ENCODE measurements around the gene PCDH7.

The PCDH7 gene, protein sequence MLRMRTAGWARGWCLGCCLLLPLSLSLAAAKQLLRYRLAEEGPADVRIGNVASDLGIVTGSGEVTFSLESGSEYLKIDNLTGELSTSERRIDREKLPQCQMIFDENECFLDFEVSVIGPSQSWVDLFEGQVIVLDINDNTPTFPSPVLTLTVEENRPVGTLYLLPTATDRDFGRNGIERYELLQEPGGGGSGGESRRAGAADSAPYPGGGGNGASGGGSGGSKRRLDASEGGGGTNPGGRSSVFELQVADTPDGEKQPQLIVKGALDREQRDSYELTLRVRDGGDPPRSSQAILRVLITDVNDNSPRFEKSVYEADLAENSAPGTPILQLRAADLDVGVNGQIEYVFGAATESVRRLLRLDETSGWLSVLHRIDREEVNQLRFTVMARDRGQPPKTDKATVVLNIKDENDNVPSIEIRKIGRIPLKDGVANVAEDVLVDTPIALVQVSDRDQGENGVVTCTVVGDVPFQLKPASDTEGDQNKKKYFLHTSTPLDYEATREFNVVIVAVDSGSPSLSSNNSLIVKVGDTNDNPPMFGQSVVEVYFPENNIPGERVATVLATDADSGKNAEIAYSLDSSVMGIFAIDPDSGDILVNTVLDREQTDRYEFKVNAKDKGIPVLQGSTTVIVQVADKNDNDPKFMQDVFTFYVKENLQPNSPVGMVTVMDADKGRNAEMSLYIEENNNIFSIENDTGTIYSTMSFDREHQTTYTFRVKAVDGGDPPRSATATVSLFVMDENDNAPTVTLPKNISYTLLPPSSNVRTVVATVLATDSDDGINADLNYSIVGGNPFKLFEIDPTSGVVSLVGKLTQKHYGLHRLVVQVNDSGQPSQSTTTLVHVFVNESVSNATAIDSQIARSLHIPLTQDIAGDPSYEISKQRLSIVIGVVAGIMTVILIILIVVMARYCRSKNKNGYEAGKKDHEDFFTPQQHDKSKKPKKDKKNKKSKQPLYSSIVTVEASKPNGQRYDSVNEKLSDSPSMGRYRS (N-terminal part only)

GRCh38 chr4:30720021-30720660, at the start of gene PCDH7:
TSS of gene PCDH7 (plus strand) at chr4:30720369. CDS start at chr4:30721423, 1,054 bp downstream.
- no peak for DNase-seq (ENCODE audit: low read depth)

DNA sequence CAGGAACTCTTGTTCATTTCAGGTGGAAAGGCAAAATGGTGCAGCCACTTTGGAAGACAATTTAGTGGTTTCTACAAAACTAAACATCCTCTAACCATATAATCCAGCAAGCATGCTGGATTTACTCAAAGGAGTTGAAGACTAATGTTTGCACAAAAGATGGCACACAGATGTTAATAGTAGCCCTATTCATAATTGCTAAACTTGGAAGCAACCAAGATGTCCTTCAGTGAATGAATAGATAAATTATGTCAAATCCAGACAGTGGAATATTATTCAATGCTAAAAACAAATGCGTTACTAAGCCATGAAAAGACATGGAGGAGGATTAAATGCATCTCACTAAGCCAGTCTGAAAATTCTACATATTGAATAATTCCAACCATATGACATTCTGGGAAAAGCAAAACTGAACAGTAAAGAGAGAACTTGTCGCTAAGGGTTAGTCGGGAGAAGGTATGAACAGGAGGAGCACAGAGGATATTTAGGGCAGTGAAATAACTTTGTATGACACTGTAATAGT, 48.2 kb upstream of the PCDH7 start:
- no peak for DNase-seq (ENCODE audit: low read depth)

- no peak for DNase-seq (ENCODE audit: low read depth)
These were observed 24.0 kb upstream of the PCDH7 start for GRCh38 chr4:30696191-30696590.

- DNase-seq (ENCODE audit: low read depth): no peak
These were observed 5.6 kb upstream of the PCDH7 start for GRCh38 chr4:30714408-30715031.

DNA sequence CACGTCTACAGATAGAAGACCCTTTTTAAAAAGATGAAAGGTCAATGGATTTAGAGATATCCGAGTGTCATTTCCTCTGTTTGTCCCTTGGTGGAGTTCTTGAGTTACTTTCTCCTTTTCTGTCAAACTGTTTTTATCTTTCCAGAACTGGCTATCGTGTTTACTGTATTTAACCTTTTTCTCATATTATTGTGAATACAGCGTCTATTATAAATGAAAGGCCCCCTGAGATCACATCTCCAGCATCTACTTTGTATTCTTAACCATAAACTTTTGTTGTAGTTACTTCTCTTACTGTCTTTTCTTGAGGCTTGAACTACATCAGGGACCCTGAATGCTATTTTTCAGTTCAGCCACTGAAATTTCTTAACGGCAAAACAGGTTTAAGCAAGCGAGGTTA, 4.0 kb upstream of the PCDH7 start:
- no peak for DNase-seq (ENCODE audit: low read depth)

- DNase-seq (ENCODE audit: low read depth): no peak
These were observed 3.4 kb upstream of the PCDH7 start for GRCh38 chr4:30716681-30717207.

GRCh38 chr4:30717208-30718020, 2.8 kb upstream of the PCDH7 start:
- no peak for DNase-seq (ENCODE audit: low read depth)

- no peak for DNase-seq (ENCODE audit: low read depth)
These were observed 2.1 kb upstream of the PCDH7 start for GRCh38 chr4:30718021-30718542.

GRCh38 chr4:30718641-30719453, 1.3 kb upstream of the PCDH7 start:
- no peak for DNase-seq (ENCODE audit: low read depth)

- no peak for DNase-seq (ENCODE audit: low read depth)
These were observed 632 bp upstream of the PCDH7 start for GRCh38 chr4:30719454-30720020.

DNA sequence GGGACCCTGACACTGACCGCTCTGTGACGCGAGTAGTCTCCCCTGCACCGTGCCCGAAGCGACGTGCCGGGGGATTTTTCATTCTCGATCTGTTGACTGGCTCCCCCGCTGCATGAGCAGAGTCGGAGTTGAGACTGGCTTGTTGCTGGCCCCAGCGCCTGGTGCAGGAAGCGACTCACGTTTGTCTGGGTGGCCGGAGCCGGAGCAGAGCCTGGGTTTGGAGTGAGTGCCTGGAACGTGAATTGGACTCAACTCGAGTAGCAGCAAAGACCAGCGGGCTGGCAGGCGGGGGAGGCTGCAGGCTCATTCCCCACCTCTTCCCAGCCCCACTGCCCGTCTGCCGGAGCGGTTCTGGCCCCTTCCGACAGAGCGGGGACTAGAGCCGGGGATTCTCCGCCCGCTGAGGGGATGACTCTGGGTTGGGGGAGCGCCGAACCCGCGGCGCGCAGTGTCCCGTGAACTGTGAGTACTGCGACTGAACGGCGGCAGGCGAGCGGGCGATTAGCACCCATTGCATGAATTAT, 554 bp downstream of the PCDH7 start:
- DNase-seq (ENCODE audit: low read depth): no peak

GRCh38 chr4:30721185-30722091, 1.3 kb downstream of the PCDH7 start:
- no peak for DNase-seq (ENCODE audit: low read depth)

- DNase-seq (ENCODE audit: low read depth): no peak
These were observed 1.9 kb downstream of the PCDH7 start for GRCh38 chr4:30722092-30722358.

DNA sequence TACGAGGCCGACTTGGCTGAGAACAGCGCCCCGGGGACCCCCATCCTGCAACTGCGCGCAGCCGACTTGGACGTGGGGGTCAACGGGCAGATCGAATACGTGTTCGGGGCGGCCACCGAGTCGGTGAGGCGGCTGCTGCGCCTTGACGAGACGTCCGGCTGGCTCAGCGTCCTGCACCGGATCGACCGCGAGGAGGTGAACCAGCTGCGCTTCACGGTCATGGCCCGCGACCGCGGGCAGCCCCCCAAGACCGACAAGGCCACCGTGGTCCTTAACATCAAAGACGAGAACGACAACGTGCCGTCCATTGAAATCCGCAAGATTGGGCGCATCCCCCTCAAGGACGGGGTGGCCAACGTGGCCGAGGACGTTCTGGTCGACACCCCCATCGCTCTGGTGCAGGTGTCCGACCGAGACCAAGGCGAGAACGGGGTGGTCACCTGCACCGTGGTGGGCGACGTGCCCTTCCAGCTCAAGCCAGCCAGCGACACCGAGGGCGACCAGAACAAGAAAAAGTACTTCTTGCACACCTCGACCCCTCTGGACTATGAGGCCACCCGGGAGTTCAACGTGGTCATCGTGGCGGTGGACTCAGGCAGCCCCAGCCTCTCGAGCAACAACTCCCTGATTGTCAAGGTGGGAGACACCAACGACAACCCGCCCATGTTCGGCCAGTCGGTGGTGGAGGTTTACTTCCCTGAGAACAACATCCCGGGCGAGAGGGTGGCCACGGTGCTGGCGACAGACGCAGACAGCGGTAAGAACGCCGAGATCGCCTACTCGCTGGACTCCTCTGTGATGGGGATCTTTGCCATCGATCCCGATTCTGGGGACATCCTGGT, 2.4 kb downstream of the PCDH7 start:
- no peak for DNase-seq (ENCODE audit: low read depth)

GRCh38 chr4:30723201-30723955, 3.2 kb downstream of the PCDH7 start:
- no peak for DNase-seq (ENCODE audit: low read depth)

- no peak for DNase-seq (ENCODE audit: low read depth)
These were observed 4.1 kb downstream of the PCDH7 start for GRCh38 chr4:30724247-30724646.

Data from stimulated activated CD8-positive, alpha-beta memory T cell treated with anti-CD3 and anti-CD28 coated beads, Interleukin-12 subunit alpha, Interleukin-12 subunit beta, amount 100 ng/mL, for 4 hours (primary cell).